ENCODE measurements around the gene NEXN.

Gene NEXN

DNA sequence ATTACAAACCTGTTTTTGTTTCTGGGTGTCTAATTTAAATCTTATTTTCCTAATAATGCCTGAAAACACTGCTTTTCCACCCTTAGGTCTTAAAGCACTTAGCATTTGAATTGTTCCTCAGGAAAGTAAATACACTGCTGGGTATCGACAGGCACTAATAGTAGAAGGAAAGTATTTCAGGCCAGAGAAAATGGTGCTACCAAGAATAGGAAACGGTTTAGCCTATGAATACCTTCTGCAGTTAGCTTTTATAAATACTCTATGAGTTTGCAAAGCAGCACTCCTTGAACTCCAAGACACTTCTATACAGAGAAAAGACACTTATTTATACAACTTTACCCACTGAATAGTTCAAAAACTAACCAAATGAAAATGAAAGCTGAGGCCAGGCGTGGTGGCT lies 83.7 kb downstream of the NEXN start:
- DNase-seq (ENCODE audit: low read depth): no peak
- TF ChIP-seq CTCF (IDR thresholded peaks at IDR 0.05; ENCODE audit: insufficient read depth, low read depth, low read length, missing control alignments): no peak
- H3K4me3 ChIP-seq (ENCODE audit: low read length): no peak overlapping the region

GRCh38 chr1:77975386-77975785 lies 87.0 kb downstream of the NEXN start:
- peak overlapping the region; percentile 91 for H3K4me3 ChIP-seq (ENCODE audit: low read length)
- peak; percentile 72 for DNase-seq (ENCODE audit: low read depth)
- no peak for TF ChIP-seq CTCF (IDR thresholded peaks at IDR 0.05; ENCODE audit: insufficient read depth, low read depth, low read length, missing control alignments)

- peak overlapping the region; percentile 91 for H3K4me3 ChIP-seq (ENCODE audit: low read length)
- DNase-seq (ENCODE audit: low read depth): no peak
- TF ChIP-seq CTCF (IDR thresholded peaks at IDR 0.05; ENCODE audit: insufficient read depth, low read depth, low read length, missing control alignments): no peak
Observed at GRCh38 chr1:77975907-77976306, 87.5 kb downstream of the NEXN start.

GRCh38 chr1:77976433-77977076 lies 88.1 kb downstream of the NEXN start:
- no peak for DNase-seq (ENCODE audit: low read depth)
- peak overlapping the region; percentile 91 for H3K4me3 ChIP-seq (ENCODE audit: low read length)

GRCh38 chr1:77977989-77978292 lies 89.5 kb downstream of the NEXN start:
- no peak for TF ChIP-seq CTCF (IDR thresholded peaks at IDR 0.05; ENCODE audit: insufficient read depth, low read depth, low read length, missing control alignments)
- H3K4me3 ChIP-seq (ENCODE audit: low read length): peak overlapping the region; percentile 91
- DNase-seq (ENCODE audit: low read depth): no peak

More at GRCh38 chr1:77976433-77977076, 88.1 kb downstream of the NEXN start:
- TF ChIP-seq CTCF (IDR thresholded peaks at IDR 0.05; ENCODE audit: insufficient read depth, low read depth, low read length, missing control alignments): no peak

- TF ChIP-seq CTCF (IDR thresholded peaks at IDR 0.05; ENCODE audit: insufficient read depth, low read depth, low read length, missing control alignments): no peak
- peak overlapping the region; percentile 91 for H3K4me3 ChIP-seq (ENCODE audit: low read length)
- peak; percentile 96 for DNase-seq (ENCODE audit: low read depth)
Observed at GRCh38 chr1:77978293-77978968, 90.0 kb downstream of the NEXN start.

Data from epithelial cell of esophagus (primary cell).